Transverse colon (tissue), 4 donors: Measurements from ENCODE around the gene ZNF280C.

Experiments
- CTCF ChIP-seq, 5 experiments: fragments of 200-600 bp in 3 of 5; fragments of 450-650 bp in 2 of 5; sonication (generic) in 3 of 5; IDR thresholded peaks; 1 replicate in 2 of 5; 2 replicates in 3 of 5; pipeline ENCODE4 v1.5.1; 2016 to 2017; ENCODE audit warnings: antibody characterized with exemption in 5 of 5, inconsistent platforms in 3 of 5, mild to moderate bottlenecking in 2 of 5, moderate library complexity in 1 of 5
- POLR2A ChIP-seq: fragments of 450-650 bp; IDR thresholded peaks from one replicate; pipeline ENCODE4 v1.6.1; 2016; ENCODE audit warnings: antibody characterized with exemption, mild to moderate bottlenecking, moderate library complexity
- POLR2AphosphoS5 ChIP-seq, 3 donors: sonication (generic); formaldehyde crosslinking; IDR thresholded peaks; one replicate each; pipeline ENCODE4 v1.6.1; 2016; ENCODE audit warnings: antibody characterized with exemption in 3 of 3

- TF ChIP-seq CTCF (IDR thresholded peaks at IDR 0.05): no peak
- TF ChIP-seq POLR2A: no peak
- no peak for TF ChIP-seq POLR2AphosphoS5 (IDR thresholded peaks at IDR 0.05)
Observed at GRCh38 chrX:130264573-130264972, 4.1 kb downstream of the ZNF280C start.
